ENCODE results near the gene SFXN3.

GRCh38 chr10:101087965-101088364 lies 56.9 kb downstream of the SFXN3 start:
- no peak for TF ChIP-seq EZH2 (IDR thresholded peaks at IDR 0.05)
- TF ChIP-seq, protein P1, sequence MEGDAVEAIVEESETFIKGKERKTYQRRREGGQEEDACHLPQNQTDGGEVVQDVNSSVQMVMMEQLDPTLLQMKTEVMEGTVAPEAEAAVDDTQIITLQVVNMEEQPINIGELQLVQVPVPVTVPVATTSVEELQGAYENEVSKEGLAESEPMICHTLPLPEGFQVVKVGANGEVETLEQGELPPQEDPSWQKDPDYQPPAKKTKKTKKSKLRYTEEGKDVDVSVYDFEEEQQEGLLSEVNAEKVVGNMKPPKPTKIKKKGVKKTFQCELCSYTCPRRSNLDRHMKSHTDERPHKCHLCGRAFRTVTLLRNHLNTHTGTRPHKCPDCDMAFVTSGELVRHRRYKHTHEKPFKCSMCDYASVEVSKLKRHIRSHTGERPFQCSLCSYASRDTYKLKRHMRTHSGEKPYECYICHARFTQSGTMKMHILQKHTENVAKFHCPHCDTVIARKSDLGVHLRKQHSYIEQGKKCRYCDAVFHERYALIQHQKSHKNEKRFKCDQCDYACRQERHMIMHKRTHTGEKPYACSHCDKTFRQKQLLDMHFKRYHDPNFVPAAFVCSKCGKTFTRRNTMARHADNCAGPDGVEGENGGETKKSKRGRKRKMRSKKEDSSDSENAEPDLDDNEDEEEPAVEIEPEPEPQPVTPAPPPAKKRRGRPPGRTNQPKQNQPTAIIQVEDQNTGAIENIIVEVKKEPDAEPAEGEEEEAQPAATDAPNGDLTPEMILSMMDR (IDR thresholded peaks at IDR 0.05), result no peak
